Gastrocnemius medialis (tissue), 4 donors: Measurements from ENCODE around the gene TOP3A.

Source experiments
- CTCF ChIP-seq, 5 experiments: fragments of 450-650 bp in 3 of 5; fragments of 200-600 bp in 2 of 5; sonication (generic) in 2 of 5; IDR thresholded peaks in 4 of 5; conservative IDR thresholded peaks in 1 of 5; 1 replicate in 4 of 5; 2 replicates in 1 of 5; pipeline ENCODE4 v1.5.1; 2016 to 2019; ENCODE audit warnings: antibody characterized with exemption in 5 of 5, mild to moderate bottlenecking in 3 of 5, moderate library complexity in 3 of 5
- POLR2A ChIP-seq, 2 donors: fragments of 450-650 bp; IDR thresholded peaks; one replicate each; pipeline ENCODE4 v1.6.1; 2017; ENCODE audit warnings: antibody characterized with exemption in 2 of 2, mild to moderate bottlenecking in 2 of 2, moderate library complexity in 2 of 2

- TF ChIP-seq CTCF (IDR thresholded peaks at IDR 0.05 in 4 of 5, conservative IDR thresholded peaks at IDR 0.05 in 1 of 5) (no peak), POLR2A (IDR thresholded peaks at IDR 0.05) (no peak)
These were observed 50.7 kb downstream of the TOP3A start for GRCh38 chr17:18263885-18264682.
